ENCODE data around the gene CACNG4. TPM values are rescaled to one million over a fixed set of nuclear protein-coding genes. Genes with fewer than 3 reads are reported as not detected.

CACNG4 gene
- polyA plus RNA-seq, 4 donors = 3.3 to 5.3 (median 4.1) TPM

DNA sequence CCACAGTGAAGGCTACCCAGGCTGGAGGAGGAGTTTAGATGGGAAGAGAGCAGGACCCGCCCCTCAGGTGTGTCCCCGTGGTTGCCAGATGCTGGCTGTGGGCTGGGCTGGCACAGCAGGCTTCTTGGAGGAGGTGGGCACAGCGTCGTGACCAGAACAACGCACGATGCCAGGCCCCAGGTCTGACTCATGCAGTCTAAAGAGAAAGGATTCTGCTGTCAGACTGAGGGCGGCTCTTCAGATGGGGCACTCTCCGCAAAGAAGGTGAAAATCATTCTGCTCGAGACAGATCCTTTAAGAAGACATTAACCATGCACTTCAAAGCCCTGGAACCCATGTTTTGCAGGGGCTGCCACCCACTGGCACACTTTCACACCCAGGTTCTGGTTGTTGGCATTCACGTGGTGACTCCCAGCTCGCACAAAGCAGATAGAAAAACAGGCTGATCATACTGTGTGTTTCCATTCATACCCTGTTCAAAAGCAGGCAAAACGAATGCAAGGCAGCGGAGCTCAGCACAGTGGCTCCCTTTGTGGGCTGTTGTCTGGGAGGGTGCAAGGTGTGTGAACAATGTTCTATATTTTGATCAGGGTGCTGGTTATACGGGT lies 19.0 kb downstream of the CACNG4 start:
- DNase-seq (ENCODE audit: low read depth in 4 of 4, low spot score in 2 of 4) = no peak

DNA sequence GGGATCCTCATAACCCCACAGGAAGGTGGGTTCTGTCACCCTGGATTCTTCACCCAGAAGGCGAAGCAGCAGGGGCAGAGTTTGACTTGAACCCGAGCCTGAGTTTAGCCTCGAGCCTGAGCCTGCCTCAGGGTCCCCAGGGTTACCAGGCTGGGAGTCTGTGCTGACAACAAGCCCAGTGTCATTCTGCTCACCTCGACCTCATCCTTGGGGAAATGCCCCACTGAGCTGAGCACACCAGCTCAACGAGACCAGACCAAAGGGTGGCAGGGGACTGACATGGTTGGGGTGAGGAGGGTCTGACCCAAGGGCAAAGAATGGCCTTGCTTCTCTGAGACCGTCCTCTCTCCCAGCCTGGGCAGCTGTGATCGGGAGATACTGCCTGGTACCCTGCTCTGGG lies 20.2 kb downstream of the CACNG4 start:
- no peak for DNase-seq (ENCODE audit: low read depth in 4 of 4, low spot score in 2 of 4)

GRCh38 chr17:66985338-66986237 lies 21.1 kb downstream of the CACNG4 start:
- no peak for DNase-seq (ENCODE audit: low read depth in 4 of 4, low spot score in 2 of 4)

DNA sequence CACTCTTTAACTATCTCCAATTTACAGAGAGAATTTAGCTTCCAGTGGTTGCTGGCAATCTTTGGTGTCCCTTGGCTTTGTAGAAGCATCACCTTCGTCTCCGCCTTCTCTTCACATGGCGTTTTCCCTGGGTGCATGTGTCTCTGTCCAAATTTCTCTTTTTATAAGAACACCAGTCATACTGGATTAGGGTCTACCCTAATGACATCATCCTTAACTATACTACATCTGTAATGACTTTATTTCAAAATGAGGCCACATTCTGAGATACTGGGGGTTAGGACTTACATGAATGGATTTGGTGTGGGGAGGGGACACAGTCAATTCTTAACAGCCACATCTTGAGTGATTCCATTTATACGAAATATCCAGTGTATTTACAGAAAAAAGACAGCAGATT lies 22.2 kb downstream of the CACNG4 start:
- DNase-seq (ENCODE audit: low read depth in 4 of 4, low spot score in 2 of 4) = no peak

GRCh38 chr17:66987059-66987616 lies 22.6 kb downstream of the CACNG4 start:
- DNase-seq (ENCODE audit: low read depth in 4 of 4, low spot score in 2 of 4) = no peak

- no peak for DNase-seq (ENCODE audit: low read depth in 4 of 4, low spot score in 2 of 4)
Observed at GRCh38 chr17:66988069-66988798, 23.7 kb downstream of the CACNG4 start.

- DNase-seq (ENCODE audit: low read depth in 4 of 4, low spot score in 2 of 4) = no peak
Observed at GRCh38 chr17:66989076-66989475, 24.6 kb downstream of the CACNG4 start.

DNA sequence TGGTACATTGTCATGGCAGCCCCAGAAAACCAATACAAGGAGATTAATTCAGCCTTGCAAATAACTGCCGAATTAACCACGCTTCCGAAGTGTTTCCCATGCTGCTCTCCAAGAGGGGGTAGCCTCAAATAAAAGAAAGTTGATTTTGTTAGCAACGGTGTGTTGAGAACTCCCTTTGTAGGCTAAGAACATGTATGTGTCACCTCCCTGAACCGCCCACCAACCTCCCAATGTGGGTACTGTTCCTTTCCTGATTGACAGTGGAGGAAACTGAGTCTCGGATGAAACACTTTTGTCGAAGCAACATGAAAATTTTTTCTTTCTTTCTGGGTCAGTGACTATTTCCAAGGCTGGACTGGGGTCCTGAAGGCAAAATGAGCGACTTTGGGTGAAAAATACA lies 25.1 kb downstream of the CACNG4 start:
- no peak for DNase-seq (ENCODE audit: low read depth in 4 of 4, low spot score in 2 of 4)

- no peak for DNase-seq (ENCODE audit: low read depth in 4 of 4, low spot score in 2 of 4)
Observed at GRCh38 chr17:66990047-66990446, 25.5 kb downstream of the CACNG4 start.

GRCh38 chr17:66992911-66993442 lies 28.5 kb downstream of the CACNG4 start:
- no peak for DNase-seq (ENCODE audit: low read depth in 4 of 4, low spot score in 2 of 4)

DNA sequence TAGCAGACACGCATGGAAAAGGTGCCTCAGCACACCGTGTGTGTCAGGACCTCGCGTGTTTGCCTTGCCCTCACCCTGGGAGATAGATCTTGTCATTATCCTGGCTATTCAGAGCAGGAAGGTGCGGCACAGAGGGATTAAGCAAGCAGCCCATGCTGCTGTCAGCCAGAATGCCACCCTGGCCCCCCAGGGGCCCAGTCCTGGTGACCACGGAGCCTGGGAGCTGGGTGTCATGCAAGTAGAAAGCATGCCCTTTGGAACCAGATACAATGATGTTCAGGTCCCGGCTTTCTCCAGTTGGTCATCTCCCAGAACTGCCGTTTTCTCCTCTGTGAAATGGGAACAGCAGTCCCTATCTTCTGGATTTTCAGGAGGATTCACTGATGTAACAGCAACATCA lies 29.9 kb downstream of the CACNG4 start:
- no peak for DNase-seq (ENCODE audit: low read depth in 4 of 4, low spot score in 2 of 4)

DNA sequence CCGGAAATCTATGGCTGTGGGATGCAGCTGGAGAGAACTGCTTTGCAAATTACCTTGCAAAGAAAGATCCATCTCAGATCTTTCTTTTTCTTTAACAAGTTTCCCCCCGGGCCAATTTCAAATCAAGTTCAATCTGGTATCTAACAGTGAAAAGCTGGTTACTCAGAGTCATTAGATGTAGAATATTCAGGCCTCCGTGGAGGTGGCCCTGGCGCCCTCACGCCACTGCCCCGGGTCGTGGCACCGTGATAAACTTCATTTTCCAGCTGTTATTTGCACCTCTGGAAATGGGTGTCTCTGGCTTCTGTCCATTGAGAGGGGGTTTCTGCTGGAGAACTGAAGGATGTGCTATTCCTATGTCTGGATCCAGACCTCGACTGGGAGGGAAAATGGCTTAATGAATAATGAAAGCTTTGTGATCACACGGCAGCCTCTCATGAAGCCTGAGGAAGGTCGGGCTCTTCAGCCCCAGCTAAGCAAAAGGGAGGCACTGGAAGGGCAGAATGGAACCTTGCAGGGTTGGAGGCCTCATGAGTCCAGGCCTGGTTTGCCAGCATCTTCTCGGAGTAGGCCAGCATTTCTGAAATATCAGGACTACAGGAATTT lies 30.5 kb downstream of the CACNG4 start:
- DNase-seq (ENCODE audit: low read depth in 4 of 4, low spot score in 2 of 4) = no peak

DNA sequence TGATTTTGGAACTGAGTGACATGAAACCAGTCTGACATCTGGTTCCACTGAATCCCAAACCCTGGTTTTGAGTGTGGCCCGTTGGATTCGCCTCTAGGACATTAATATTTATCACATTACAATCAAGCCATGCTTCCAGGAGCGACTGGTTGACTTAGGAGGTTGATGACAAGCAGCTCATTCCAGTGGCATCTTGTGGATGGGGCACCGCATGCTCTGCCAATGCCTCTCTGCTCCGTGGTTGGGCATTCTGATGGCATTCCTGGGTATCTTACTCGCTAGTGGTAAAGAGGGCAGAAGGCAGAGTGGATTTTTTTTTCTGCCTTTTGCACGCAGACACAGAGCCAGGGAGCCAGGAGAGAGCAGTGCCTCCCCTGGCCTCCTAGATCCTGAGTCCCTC lies 31.4 kb downstream of the CACNG4 start:
- no peak for DNase-seq (ENCODE audit: low read depth in 4 of 4, low spot score in 2 of 4)

DNA sequence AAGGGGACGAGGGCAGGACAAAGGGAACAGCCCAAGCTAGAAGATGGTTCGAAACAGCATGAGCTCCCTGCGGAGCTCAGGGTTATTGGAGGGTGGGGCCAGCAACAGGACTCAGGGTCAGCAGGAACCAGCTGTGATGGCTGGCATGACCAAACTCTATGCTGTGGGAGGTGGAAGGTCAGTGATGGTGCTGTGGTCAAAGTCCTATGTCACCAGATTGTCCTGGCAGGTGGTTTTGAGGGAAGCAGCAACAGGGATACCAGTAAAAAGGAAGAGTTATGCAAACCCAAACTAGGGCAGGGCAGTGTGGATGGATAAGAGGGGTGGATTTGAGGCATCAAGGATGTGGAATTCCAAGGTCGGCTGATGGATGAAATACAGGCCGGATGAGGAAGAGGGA lies 32.4 kb downstream of the CACNG4 start:
- no peak for DNase-seq (ENCODE audit: low read depth in 4 of 4, low spot score in 2 of 4)

DNA sequence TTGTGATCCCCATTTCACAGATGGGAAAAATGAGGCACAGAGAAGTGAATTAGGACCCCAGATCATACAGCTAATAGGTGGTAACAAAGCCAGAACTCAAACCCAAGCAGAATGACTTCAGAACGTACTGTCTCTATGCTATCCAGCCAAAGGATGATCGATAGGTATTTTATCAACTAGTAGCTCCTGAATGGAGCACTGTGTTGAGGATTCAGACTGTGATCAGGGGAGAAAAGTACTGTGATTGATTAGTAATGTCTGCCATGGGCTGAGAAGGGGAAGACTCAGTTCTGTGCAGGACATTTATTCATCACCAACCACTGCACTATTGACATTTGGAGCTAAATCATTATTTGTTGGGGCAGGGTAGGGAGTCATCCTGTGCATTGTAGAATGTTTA lies 38.7 kb downstream of the CACNG4 start:
- DNase-seq (ENCODE audit: low read depth in 4 of 4, low spot score in 2 of 4) = no peak

DNA sequence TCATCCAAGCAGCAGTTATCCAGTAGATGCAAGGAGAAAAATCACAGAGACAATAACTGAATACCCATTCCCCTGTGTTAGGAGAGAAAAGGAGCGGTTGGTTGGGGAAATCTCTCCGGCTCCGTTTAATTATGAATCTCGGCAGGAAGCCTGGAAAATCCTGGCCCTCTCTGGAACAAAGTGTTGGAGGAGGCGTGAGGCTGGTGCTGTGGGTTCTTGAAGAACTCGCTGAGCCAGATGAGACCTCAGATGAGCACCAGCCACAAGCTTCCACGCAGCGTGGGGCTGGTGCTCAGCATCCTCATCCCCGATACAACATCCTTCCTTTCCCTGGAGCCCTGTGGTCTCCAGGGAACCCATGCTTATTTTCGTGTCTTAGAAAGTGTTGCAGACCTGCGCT lies 39.7 kb downstream of the CACNG4 start:
- DNase-seq (ENCODE audit: low read depth in 4 of 4, low spot score in 2 of 4) = no peak

DNA sequence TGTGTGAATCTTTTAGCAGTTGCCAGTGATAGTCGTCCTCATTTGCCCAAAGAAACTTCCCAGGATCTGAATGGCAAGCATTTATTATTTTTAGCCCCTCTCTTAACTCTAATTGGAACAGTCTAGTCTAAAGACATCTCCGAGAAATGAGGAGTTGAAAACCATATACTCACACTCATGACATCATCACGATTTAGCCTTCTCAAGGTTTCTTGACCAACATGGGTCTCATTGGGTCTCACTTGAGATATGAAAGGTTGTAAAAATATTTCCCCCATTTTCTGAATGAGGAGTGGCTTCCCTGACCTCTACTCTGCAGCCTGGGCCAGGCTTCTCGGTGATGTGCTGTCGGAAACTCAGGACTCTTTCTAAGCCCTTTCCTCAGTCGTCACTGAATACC lies 42.8 kb downstream of the CACNG4 start:
- no peak for DNase-seq (ENCODE audit: low read depth in 4 of 4, low spot score in 2 of 4)

GRCh38 chr17:67008101-67008500 lies 43.6 kb downstream of the CACNG4 start:
- DNase-seq (ENCODE audit: low read depth in 4 of 4, low spot score in 2 of 4) = no peak

DNA sequence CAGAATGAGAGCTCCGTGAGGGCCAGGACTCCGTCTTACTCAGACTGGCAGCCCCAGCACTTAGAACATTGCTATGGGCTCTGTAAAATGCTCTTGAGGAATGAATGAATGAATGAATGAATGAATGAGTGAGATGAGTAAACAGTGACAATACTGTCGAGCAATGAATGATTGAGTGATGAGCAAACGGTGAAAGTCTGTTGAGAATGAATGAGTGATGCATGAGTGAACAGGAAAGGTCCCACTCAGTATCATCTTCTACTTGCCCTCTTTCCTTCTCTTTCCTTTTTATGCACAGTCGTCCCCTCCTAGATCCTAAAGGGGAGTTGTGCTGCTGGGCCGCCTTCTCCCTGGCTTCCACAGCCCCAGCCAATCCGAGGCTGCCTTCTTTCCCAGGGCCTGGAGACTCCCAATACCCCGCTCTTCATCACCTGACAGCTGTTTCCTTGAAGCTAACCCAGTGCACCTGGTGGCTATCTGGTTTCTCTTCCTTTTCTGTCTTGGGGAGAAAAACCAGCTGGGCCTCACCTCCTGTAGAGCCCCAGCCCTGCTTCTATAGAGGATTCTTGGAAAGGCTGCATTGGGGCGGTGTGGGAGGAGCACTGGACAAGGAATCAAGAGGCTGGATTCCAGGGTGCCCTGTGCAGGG lies 47.1 kb downstream of the CACNG4 start:
- no peak for DNase-seq (ENCODE audit: low read depth in 4 of 4, low spot score in 2 of 4)

DNA sequence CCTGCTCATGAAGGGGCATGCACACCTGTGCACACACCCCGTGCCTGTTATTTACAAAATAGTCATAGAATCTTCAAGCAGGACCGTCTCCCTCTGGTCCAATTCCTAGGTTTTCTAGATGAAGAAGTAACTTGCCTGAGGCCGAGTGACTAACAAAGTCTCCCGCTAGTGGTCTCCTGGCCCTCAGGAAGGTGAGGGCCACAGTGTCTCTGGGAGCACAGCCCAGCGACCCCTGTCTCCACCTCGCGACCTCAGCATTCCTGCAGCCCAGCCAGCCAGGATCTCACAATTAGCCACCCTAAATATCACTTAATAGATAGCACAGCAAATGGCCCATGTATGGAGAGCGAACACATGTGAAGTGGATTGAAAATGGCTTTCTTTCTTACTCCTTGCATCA lies 49.4 kb downstream of the CACNG4 start:
- no peak for DNase-seq (ENCODE audit: low read depth in 4 of 4, low spot score in 2 of 4)

All from left renal cortex interstitium (tissue), 4 donors.